HG02571 (cell line): ENCODE results near the gene TM4SF4.

ENCODE experiments used
- ATAC-seq: cut with Tn5 transposase; IDR thresholded peaks from one replicate; pipeline ENCODE4 v1.9.1; 2021; ENCODE audit warnings: mild to moderate bottlenecking, moderate library complexity; ENCODE audit not compliant: unreplicated experiment

Gene TM4SF4

DNA sequence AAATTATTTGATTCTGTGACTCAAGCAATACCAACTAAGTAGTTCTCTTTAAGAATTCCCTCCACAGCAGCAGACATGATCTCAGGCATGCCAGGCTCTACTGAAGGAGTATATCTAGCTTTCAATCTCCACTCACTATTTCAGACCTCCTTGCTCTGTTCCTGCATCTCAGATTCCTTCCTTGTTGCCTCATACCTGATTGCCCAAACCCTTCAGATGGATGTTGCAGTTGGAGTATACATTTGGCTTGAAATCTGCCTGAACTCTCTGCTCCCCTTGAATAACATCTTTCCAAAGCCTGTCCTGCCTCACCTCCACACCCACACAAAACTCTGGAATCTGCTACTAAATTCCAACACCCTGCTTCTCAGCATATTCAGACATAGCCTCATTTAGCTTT lies 19.8 kb upstream of the TM4SF4 start:
- ATAC-seq = no peak

DNA sequence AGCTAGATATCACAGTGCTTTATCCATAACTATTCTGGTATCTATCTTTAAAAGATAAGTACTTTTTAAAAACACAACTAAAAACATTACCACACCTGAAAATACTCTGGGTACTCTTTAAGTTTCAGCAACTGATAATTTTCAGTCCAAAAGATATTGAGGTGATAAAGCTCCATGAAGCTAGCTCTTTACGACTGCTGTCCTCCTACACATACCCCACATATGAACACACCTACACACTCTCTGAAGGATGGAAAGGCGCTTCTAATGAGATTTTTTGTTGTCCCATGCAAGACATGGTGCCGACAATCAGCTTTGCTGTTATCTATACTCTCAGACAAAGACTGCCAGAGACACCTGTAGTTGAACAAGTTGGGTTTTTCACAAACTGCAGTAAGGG lies 19.1 kb upstream of the TM4SF4 start:
- ATAC-seq = no peak

- ATAC-seq = no peak
Observed at GRCh38 chr3:149455989-149456388, 18.5 kb upstream of the TM4SF4 start.

DNA sequence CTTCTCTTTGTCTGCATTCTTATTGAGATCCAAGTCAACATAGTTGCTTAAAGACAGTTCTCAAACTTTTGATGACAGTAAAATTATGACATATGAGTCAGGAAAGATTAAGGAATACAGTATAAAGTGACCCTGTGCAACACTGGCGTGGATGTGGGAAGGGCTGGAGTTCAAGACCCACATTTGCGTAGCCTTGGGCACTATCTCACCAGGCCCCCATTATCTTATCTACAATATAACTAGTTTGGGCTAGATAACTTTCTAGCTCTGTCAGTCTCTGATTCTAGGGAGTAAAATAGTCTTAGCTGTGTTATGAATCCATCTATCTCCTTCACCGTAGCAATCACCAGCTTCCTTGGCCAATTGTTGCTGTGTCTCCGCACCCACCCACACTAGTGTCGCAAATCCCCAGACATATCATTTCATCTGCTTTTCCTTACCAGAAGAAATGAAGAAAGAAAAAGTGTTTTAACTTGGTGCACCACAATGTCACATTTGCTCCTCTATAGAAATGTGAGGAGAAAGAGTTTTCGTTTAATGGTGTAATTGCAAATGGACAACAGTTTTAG lies 14.9 kb upstream of the TM4SF4 start:
- no peak for ATAC-seq

DNA sequence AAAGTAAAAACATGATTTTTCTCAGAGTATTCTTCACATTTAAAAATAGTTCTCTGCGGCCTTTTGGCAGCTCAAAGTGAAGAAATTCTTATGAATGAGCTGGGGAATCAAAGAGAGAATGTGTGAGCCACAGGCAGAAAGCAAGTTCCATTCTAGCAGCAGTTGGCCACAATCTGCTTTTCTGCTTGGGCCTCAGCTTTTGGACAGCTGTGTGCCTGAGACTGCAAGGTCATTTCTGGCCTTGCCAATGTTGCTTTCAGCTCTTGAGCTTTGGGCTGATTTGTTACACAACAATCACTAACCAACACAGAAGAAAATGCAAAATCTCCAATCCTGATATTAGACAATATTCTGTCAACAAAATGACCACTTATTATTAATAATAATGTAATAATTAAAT lies 14.4 kb upstream of the TM4SF4 start:
- ATAC-seq = no peak

- no peak for ATAC-seq
Observed at GRCh38 chr3:149462051-149462450, 12.4 kb upstream of the TM4SF4 start.

DNA sequence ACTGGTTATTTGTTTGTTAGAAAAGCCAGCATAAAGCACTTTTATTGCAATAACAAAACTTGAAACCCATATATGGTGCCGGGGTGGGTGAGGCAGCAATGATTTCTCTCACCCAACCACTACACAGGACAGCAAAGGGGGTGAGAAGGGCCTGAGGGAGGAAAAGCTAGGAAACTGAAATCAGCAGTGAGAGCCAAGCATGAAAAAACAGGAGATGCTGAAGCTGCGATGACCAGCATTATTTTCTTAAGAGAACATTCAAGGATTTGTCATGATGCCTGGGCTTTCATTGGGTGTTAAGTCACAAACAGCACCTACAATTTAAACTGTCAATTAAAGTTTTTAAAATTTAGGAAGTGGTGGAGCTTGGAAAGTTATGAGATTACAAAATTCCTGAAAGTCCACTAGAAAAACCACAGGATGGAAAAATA lies 11.9 kb upstream of the TM4SF4 start:
- no peak for ATAC-seq

GRCh38 chr3:149463921-149464320 lies 10.6 kb upstream of the TM4SF4 start:
- ATAC-seq = no peak

DNA sequence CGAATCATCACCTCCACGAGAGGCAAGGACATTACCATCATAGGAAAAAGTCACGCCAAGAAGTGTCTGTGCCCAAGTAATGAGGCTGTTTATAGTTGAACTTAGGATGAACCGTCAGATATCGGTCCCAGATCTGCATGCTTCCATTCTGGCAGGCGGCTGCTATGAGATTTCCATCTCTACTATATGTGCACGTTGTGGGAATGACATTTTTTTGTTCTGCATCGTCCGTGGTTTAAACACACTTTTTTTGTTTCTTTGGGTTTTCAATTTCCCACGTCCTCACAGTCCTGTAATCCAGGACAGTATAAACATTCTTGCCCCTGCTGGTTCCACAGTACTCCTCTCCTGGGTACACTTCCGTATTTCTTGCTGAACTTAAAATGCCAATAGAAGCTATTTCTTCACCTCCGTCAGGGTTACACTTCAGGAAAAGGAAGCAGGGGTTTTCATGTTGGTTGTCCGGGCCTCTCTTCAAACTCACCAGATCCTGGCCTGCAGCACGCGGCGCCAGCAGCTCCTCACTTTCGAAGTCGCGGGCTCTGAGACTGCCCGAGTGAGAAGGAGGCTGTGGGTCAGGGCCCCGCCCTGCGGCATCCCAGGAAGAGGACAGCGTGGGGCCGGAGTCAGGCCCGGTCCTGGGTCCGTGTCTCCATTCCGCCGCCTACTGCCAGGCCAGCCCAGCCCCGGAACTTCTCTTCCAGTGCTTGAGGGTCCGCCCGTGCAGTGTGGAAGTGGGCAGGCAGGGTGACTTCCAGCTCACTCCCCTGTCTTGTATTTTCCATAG lies 9.8 kb upstream of the TM4SF4 start:
- ATAC-seq = no peak

DNA sequence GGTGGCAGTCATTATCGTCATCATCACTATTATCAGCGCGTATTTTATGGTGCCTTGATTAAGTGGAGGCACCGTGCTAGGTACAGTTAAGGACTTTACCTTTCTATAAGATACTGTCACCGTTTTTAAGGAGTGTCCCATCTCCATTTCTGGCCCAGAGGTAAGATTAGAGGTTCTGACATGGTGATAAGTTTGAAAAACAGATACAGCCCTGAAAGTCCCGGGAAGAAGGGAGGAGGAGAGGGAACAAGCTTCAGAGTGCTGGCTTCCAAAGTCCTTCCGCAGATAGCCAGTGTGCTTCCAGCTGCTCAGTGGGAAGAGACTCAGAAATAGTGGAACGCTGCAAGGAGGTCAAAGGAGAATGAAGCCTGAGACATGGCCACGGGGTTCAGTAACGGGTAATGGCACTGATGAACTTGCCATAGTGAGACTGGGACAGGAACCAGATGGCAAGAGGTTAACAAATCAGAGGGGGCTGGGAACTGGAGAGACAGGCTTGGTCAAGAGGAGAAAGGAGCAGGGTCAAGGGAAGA lies 9.1 kb upstream of the TM4SF4 start:
- no peak for ATAC-seq

- no peak for ATAC-seq
Observed at GRCh38 chr3:149466192-149466591, 8.3 kb upstream of the TM4SF4 start.

GRCh38 chr3:149468504-149469212 lies 5.8 kb upstream of the TM4SF4 start:
- peak; percentile 90 for ATAC-seq

GRCh38 chr3:149470381-149470780 lies 4.1 kb upstream of the TM4SF4 start:
- ATAC-seq = no peak

- ATAC-seq = no peak
Observed at GRCh38 chr3:149472030-149472797, 2.3 kb upstream of the TM4SF4 start.

GRCh38 chr3:149473357-149474249 lies 894 bp upstream of the TM4SF4 start:
- no peak for ATAC-seq

DNA sequence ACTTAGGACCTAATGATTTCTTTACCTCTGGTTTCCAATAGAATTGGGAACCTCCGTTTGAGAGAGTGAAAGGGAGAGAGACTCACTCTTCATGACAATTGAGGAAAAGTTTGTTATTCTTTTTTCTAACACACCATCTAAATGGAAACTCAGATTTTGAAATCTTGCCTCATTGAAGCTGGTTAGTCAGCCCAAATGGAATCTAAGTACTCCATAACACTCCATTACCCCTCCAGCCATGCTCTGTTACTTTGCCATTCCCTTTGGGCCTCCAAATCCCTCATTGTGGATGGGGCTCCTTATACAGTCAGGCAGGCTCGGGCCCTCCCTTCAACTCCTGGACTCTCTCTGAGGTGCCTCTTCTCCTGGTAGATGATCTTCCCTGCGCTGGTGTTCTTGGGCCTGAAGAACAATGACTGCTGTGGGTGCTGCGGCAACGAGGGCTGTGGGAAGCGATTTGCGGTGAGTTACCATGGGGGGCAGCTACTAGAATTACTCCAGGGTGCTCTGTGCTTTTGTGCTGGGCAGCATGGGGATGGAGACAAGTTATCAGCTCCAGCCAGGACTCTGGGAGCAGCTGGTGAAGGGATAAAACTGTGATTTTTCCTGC lies 1.1 kb downstream of the TM4SF4 start:
- ATAC-seq = no peak

- no peak for ATAC-seq
Observed at GRCh38 chr3:149476225-149476624, 1.7 kb downstream of the TM4SF4 start.

DNA sequence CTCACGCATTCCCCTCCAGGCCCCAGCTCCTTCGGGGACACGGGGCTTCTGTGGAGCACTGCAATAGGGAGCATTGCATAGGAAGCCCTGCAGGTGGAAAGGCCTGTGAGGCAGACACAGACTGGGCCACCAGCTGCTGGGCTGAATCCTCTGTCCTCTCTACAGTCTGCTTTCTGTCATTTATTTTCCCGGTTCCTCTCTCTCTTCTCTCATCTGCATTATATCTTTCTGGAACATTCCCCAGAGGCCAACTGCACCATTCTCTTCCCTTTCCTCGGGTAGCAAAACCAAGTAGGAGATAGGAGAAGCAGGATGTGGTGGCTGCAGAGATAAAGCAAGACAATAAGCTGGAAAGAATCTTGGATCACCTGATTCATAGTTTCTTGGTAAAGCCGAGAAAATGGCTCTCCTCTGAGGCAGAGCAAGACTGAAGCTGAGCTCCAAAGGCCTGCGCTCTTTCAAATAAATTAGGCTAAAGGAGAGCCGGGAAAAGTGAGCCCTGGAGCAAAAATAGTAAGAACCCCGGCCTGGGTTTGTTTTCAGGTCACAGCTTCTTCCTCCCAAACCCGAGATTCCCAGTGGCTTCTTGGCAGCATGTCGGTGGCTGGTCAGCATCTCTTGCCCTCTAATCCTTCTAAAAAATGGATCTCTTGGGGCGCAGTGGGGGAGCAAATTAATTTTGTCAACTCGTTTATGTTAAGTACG lies 5.3 kb downstream of the TM4SF4 start:
- no peak for ATAC-seq
